ENCODE results near the gene RPS26.

DNA sequence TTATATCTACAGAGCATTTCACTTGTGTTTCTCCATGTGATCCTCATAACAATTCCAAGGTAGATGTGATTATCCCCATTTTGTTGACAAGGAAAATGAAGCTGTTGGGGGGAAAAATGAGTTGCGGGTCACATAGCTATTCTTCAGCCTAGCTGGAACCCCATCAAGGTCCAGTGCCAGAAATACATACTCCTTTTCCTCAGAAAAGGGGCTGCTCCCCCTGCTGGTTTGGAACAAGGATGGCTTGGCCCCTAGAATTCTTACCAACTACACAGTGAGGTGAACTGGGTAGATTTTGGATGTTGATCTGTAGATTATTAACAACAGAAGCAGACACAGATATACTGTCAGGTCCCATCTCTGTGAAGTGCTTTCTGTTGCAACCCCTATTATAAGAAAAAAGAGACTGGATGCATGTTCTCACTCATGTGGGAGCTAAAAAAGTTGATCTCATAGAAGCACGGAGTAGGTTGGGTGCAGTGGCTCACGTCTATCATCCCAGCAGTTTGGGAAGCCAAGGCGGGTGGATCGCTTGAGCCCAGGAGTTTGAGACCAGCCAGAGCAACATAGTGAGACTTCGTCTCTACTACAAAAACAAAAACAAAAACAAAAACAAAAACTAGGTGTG is 11.9 kb upstream of the RPS26 start:
- TF ChIP-seq SIN3A (IDR thresholded peaks at IDR 0.05; ENCODE audit: low read depth) (no peak), EZH2 (IDR thresholded peaks at IDR 0.05) (no peak), POLR2A (IDR thresholded peaks at IDR 0.05; ENCODE audit: borderline replicate concordance, extremely low read depth, insufficient read depth, insufficient read length) (no peak), SRF (IDR thresholded peaks at IDR 0.05; ENCODE audit: low read depth) (no peak), YY1 (IDR thresholded peaks at IDR 0.05; ENCODE audit: extremely low read depth, insufficient replicate concordance, low read depth, low read length) (no peak), CEBPB (IDR thresholded peaks at IDR 0.05; ENCODE audit: low read depth) (no peak), MAX (IDR thresholded peaks at IDR 0.05) (no peak), ELF1 (IDR thresholded peaks at IDR 0.05; ENCODE audit: borderline replicate concordance, low read depth) (no peak)
- TF ChIP-seq, protein P1, sequence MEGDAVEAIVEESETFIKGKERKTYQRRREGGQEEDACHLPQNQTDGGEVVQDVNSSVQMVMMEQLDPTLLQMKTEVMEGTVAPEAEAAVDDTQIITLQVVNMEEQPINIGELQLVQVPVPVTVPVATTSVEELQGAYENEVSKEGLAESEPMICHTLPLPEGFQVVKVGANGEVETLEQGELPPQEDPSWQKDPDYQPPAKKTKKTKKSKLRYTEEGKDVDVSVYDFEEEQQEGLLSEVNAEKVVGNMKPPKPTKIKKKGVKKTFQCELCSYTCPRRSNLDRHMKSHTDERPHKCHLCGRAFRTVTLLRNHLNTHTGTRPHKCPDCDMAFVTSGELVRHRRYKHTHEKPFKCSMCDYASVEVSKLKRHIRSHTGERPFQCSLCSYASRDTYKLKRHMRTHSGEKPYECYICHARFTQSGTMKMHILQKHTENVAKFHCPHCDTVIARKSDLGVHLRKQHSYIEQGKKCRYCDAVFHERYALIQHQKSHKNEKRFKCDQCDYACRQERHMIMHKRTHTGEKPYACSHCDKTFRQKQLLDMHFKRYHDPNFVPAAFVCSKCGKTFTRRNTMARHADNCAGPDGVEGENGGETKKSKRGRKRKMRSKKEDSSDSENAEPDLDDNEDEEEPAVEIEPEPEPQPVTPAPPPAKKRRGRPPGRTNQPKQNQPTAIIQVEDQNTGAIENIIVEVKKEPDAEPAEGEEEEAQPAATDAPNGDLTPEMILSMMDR (IDR thresholded peaks at IDR 0.05 in 2 of 3, conservative IDR thresholded peaks at IDR 0.05 in 1 of 3; ENCODE audit: borderline replicate concordance in 1 of 3, insufficient read depth in 1 of 3, low read depth in 2 of 3, low read length in 2 of 3), result peak; percentile 73 to 78 (median 78)
- TF ChIP-seq, protein P2, sequence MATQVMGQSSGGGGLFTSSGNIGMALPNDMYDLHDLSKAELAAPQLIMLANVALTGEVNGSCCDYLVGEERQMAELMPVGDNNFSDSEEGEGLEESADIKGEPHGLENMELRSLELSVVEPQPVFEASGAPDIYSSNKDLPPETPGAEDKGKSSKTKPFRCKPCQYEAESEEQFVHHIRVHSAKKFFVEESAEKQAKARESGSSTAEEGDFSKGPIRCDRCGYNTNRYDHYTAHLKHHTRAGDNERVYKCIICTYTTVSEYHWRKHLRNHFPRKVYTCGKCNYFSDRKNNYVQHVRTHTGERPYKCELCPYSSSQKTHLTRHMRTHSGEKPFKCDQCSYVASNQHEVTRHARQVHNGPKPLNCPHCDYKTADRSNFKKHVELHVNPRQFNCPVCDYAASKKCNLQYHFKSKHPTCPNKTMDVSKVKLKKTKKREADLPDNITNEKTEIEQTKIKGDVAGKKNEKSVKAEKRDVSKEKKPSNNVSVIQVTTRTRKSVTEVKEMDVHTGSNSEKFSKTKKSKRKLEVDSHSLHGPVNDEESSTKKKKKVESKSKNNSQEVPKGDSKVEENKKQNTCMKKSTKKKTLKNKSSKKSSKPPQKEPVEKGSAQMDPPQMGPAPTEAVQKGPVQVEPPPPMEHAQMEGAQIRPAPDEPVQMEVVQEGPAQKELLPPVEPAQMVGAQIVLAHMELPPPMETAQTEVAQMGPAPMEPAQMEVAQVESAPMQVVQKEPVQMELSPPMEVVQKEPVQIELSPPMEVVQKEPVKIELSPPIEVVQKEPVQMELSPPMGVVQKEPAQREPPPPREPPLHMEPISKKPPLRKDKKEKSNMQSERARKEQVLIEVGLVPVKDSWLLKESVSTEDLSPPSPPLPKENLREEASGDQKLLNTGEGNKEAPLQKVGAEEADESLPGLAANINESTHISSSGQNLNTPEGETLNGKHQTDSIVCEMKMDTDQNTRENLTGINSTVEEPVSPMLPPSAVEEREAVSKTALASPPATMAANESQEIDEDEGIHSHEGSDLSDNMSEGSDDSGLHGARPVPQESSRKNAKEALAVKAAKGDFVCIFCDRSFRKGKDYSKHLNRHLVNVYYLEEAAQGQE (IDR thresholded peaks at IDR 0.05; ENCODE audit: low read depth), result no peak

Measured in HCT116 (cell line).